ENCODE results near the gene ACKR2. TPM values are rescaled to one million over a fixed set of nuclear protein-coding genes. Genes with fewer than 3 reads are reported as not detected.

ACKR2 gene
- total RNA-seq, 1 experiment from 2014 or later, result 0.28 TPM

- Mint-ChIP-seq H3K4me3 (no peak overlapping the region), H3K36me3 (no peaks in the 10 kb centered on the region), H3K9me3 (no peaks in the 10 kb centered on the region), H3K27ac (no peak overlapping the region), H3K27me3 (ENCODE audit: low read depth) (no peaks in the 10 kb centered on the region), H3K4me1 (no peaks in the 10 kb centered on the region; the same call in 1 of the 2 replicates)
- TF ChIP-seq ZNF416 (CRISPR knock-in tag; IDR thresholded peaks at IDR 0.05) (no peak), SOX15 (CRISPR knock-in tag; IDR thresholded peaks at IDR 0.05) (no peak), KAT7 (CRISPR knock-in tag; IDR thresholded peaks at IDR 0.05; ENCODE audit: borderline replicate concordance) (no peak), USF1 (CRISPR knock-in tag; IDR thresholded peaks at IDR 0.05) (no peak), ATF6 (CRISPR knock-in tag; IDR thresholded peaks at IDR 0.05) (no peak), ZNF232 (CRISPR knock-in tag; IDR thresholded peaks at IDR 0.05) (no peak)
- TF ChIP-seq, protein P1, sequence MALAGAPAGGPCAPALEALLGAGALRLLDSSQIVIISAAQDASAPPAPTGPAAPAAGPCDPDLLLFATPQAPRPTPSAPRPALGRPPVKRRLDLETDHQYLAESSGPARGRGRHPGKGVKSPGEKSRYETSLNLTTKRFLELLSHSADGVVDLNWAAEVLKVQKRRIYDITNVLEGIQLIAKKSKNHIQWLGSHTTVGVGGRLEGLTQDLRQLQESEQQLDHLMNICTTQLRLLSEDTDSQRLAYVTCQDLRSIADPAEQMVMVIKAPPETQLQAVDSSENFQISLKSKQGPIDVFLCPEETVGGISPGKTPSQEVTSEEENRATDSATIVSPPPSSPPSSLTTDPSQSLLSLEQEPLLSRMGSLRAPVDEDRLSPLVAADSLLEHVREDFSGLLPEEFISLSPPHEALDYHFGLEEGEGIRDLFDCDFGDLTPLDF (CRISPR knock-in tag; IDR thresholded peaks at IDR 0.05), result no peak
- TF ChIP-seq, protein P2, sequence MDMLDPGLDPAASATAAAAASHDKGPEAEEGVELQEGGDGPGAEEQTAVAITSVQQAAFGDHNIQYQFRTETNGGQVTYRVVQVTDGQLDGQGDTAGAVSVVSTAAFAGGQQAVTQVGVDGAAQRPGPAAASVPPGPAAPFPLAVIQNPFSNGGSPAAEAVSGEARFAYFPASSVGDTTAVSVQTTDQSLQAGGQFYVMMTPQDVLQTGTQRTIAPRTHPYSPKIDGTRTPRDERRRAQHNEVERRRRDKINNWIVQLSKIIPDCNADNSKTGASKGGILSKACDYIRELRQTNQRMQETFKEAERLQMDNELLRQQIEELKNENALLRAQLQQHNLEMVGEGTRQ (CRISPR knock-in tag; IDR thresholded peaks at IDR 0.05), result no peak
- TF ChIP-seq, protein P3, sequence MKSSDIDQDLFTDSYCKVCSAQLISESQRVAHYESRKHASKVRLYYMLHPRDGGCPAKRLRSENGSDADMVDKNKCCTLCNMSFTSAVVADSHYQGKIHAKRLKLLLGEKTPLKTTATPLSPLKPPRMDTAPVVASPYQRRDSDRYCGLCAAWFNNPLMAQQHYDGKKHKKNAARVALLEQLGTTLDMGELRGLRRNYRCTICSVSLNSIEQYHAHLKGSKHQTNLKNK (CRISPR knock-in tag; IDR thresholded peaks at IDR 0.05), result no peak
- ChIA-PET CTCF (interaction anchor here (1.2 to 2.5 kb wide), 6 partner anchors 8 to 89 kb away, joined by 3 to 44 read pairs (median 6); no protein-coding TSS in a partner anchor), POLR2A (no interaction called here)
- ATAC-seq (no peak), DNase-seq (ENCODE audit: low spot score) (no peak)
Measured at GRCh38 chr3:42838571-42838970, 29.3 kb downstream of the ACKR2 start.

DNA sequence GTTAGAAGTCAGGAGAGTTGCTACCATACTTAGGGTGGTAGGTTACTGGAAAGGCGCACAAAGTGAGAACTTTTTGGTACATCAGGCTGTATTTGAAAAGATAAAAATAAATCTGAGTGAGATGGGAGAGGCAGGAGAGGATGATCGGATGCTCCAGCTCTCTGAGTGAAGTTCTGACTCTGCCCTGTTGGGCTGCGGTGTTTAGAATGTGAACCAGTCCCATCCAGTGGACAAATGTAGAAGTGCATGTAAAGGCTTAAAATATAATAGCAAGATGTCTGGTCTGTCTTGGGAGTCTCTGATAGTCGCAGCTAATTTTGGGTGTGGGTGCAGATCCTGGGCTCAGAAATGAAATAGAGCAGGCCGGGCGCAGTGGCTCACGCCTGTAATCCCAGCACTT is 30.4 kb downstream of the ACKR2 start:
- DNase-seq (ENCODE audit: low spot score), result peak; percentile 21
- no peaks in the 10 kb centered on the region for H3K27me3 Mint-ChIP-seq (ENCODE audit: low read depth)
- peak; percentile 95 for ATAC-seq

More for the DNA sequence above, 30.4 kb downstream of the ACKR2 start:
- ChIA-PET CTCF (interaction anchor here (0.6 to 2.5 kb wide), 26 partner anchors 8 to 1039 kb away, joined by 3 to 44 read pairs (median 4); partner anchors contain the start of genes HIGD1A and NKTR), POLR2A (interaction anchor here (0.6 kb wide), 1 partner anchor 8 kb away, joined by 3 read pairs; no protein-coding TSS in a partner anchor)
- TF ChIP-seq, protein P4, sequence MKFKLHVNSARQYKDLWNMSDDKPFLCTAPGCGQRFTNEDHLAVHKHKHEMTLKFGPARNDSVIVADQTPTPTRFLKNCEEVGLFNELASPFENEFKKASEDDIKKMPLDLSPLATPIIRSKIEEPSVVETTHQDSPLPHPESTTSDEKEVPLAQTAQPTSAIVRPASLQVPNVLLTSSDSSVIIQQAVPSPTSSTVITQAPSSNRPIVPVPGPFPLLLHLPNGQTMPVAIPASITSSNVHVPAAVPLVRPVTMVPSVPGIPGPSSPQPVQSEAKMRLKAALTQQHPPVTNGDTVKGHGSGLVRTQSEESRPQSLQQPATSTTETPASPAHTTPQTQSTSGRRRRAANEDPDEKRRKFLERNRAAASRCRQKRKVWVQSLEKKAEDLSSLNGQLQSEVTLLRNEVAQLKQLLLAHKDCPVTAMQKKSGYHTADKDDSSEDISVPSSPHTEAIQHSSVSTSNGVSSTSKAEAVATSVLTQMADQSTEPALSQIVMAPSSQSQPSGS (CRISPR knock-in tag; IDR thresholded peaks at IDR 0.05; ENCODE audit: borderline replicate concordance, low read depth), result no peak
- TF ChIP-seq JAZF1 (CRISPR knock-in tag; IDR thresholded peaks at IDR 0.05) (no peak), MAX (CRISPR knock-in tag; IDR thresholded peaks at IDR 0.05) (no peak), CTCF (IDR thresholded peaks at IDR 0.05) (peak; percentile 28; the same call in 1 of the 2 replicates)
- no peaks in the 10 kb centered on the region for H3K36me3 Mint-ChIP-seq
- no peak overlapping the region for H3K4me3 Mint-ChIP-seq
- peaks cover 9% of the 10 kb centered on the region for H3K4me1 Mint-ChIP-seq
- no peak overlapping the region for H3K27ac Mint-ChIP-seq
- no peaks in the 10 kb centered on the region for H3K9me3 Mint-ChIP-seq
